KOPT-K1 (cell line): ENCODE data around the gene ASTL.

Source experiments
- H3K27ac ChIP-seq: fragments of 200-600 bp; sonication (generic); 2 replicates; pipeline ENCODE4 v1.5.1; 2016; ENCODE audit warnings: antibody characterized with exemption, mild to moderate bottlenecking, low read depth, low read length; ENCODE audit not compliant: poor library complexity, severe bottlenecking
- H3K36me3 ChIP-seq: fragments of 200-600 bp; sonication (generic); 2 replicates; pipeline ENCODE4 v1.5.1; 2017; ENCODE audit warnings: antibody characterized with exemption, mild to moderate bottlenecking, low read length, moderate library complexity; ENCODE audit not compliant: insufficient read depth
- H3K9me3 ChIP-seq: fragments of 200-600 bp; sonication (generic); 2 replicates; pipeline ENCODE4 v1.5.1; 2017; ENCODE audit warnings: antibody characterized with exemption, low read length, mild to moderate bottlenecking; ENCODE audit not compliant: insufficient read depth, poor library complexity, severe bottlenecking

ASTL gene

GRCh38 chr2:96098900-96099590, 39.3 kb downstream of the ASTL start:
- H3K36me3 ChIP-seq: no peaks in the 10 kb centered on the region
- H3K27ac ChIP-seq: no peak overlapping the region
- H3K9me3 ChIP-seq: no peaks in the 10 kb centered on the region

GRCh38 chr2:96097951-96098823, 40.1 kb downstream of the ASTL start:
- no peaks in the 10 kb centered on the region for H3K36me3 ChIP-seq
- no peak overlapping the region for H3K27ac ChIP-seq
- no peaks in the 10 kb centered on the region for H3K9me3 ChIP-seq

- H3K9me3 ChIP-seq: no peaks in the 10 kb centered on the region
- H3K36me3 ChIP-seq: no peaks in the 10 kb centered on the region
- H3K27ac ChIP-seq: no peak overlapping the region
Observed at GRCh38 chr2:96097441-96097840, 40.9 kb downstream of the ASTL start.

- Histone ChIP-seq H3K9me3 (no peaks in the 10 kb centered on the region), H3K27ac (no peak overlapping the region), H3K36me3 (no peaks in the 10 kb centered on the region)
Observed at GRCh38 chr2:96095116-96095636, 43.1 kb downstream of the ASTL start.

GRCh38 chr2:96093528-96093927, 44.8 kb downstream of the ASTL start:
- Histone ChIP-seq H3K9me3 (no peaks in the 10 kb centered on the region), H3K27ac (no peak overlapping the region), H3K36me3 (no peaks in the 10 kb centered on the region)

- Histone ChIP-seq H3K36me3 (no peaks in the 10 kb centered on the region), H3K27ac (no peak overlapping the region), H3K9me3 (no peaks in the 10 kb centered on the region)
Observed at GRCh38 chr2:96092951-96093350, 45.4 kb downstream of the ASTL start.

- H3K27ac ChIP-seq: no peak overlapping the region
- H3K9me3 ChIP-seq: no peaks in the 10 kb centered on the region
- H3K36me3 ChIP-seq: no peaks in the 10 kb centered on the region
Observed at GRCh38 chr2:96092573-96092877, 45.8 kb downstream of the ASTL start.

- no peak overlapping the region for H3K27ac ChIP-seq
- H3K9me3 ChIP-seq: peaks cover under 1% of the 10 kb centered on the region
- H3K36me3 ChIP-seq: no peaks in the 10 kb centered on the region
Observed at GRCh38 chr2:96091711-96092572, 46.4 kb downstream of the ASTL start.

- Histone ChIP-seq H3K9me3 (peaks cover 8% of the 10 kb centered on the region), H3K27ac (no peak overlapping the region), H3K36me3 (no peaks in the 10 kb centered on the region)
Observed at GRCh38 chr2:96091141-96091710, 47.1 kb downstream of the ASTL start.

- H3K9me3 ChIP-seq: peaks cover 9% of the 10 kb centered on the region
- no peaks in the 10 kb centered on the region for H3K36me3 ChIP-seq
- no peak overlapping the region for H3K27ac ChIP-seq
Observed at GRCh38 chr2:96090196-96090926, 47.9 kb downstream of the ASTL start.

GRCh38 chr2:96089356-96090195, 48.7 kb downstream of the ASTL start:
- H3K9me3 ChIP-seq: peaks cover 9% of the 10 kb centered on the region
- H3K27ac ChIP-seq: no peak overlapping the region
- no peaks in the 10 kb centered on the region for H3K36me3 ChIP-seq

GRCh38 chr2:96088340-96089335, 49.7 kb downstream of the ASTL start:
- Histone ChIP-seq H3K36me3 (no peaks in the 10 kb centered on the region), H3K27ac (no peak overlapping the region), H3K9me3 (peaks cover 9% of the 10 kb centered on the region)

- no peak overlapping the region for H3K27ac ChIP-seq
- peaks cover 9% of the 10 kb centered on the region for H3K9me3 ChIP-seq
- no peaks in the 10 kb centered on the region for H3K36me3 ChIP-seq
Observed at GRCh38 chr2:96087130-96087529, 51.2 kb downstream of the ASTL start.
